OCI-LY1 (cell line): Measurements from ENCODE around the gene DCT.

ENCODE experiments used
- H2AFZ ChIP-seq: fragments of 200-600 bp; sonication (generic), shearing (Covaris generic); 2 replicates; pipeline ENCODE4 v1.6.0; 2014; ENCODE audit warnings: antibody characterized with exemption, mild to moderate bottlenecking, low read length
- H3F3A ChIP-seq: fragments of 200-600 bp; sonication (generic), shearing (Covaris generic); 2 replicates; pipeline ENCODE4 v1.6.0; 2014; ENCODE audit warnings: mild to moderate bottlenecking, antibody characterized with exemption, low read length, moderate library complexity; ENCODE audit not compliant: insufficient read depth
- H3K27ac ChIP-seq: fragments of 200-600 bp; sonication (generic); 2 replicates; pipeline ENCODE4 v1.5.1; 2014; ENCODE audit warnings: low read length, mixed run types, mild to moderate bottlenecking, low read depth; ENCODE audit not compliant: poor library complexity, severe bottlenecking
- H3K27me3 ChIP-seq: fragments of 200-600 bp; sonication (generic); 2 replicates; pipeline ENCODE4 v1.6.0; 2014; ENCODE audit warnings: antibody characterized with exemption, mild to moderate bottlenecking, low read length, moderate library complexity; ENCODE audit not compliant: insufficient read depth
- H3K36me3 ChIP-seq: fragments of 200-600 bp; sonication (generic); 2 replicates; pipeline ENCODE4 v1.6.1; 2014; ENCODE audit warnings: mild to moderate bottlenecking, antibody characterized with exemption, low read length, moderate library complexity, mixed read lengths; ENCODE audit not compliant: insufficient read depth
- H3K4me1 ChIP-seq: fragments of 200-600 bp; sonication (generic); 2 replicates; pipeline ENCODE4 v1.5.1; 2014; ENCODE audit warnings: mild to moderate bottlenecking, low read length, moderate library complexity; ENCODE audit not compliant: insufficient read depth, severe bottlenecking
- H3K4me2 ChIP-seq: fragments of 200-600 bp; sonication (generic), shearing (Covaris generic); 2 replicates; pipeline ENCODE4 v1.6.1; 2014; ENCODE audit warnings: low read length
- H3K4me3 ChIP-seq: fragments of 200-600 bp; sonication (generic); 2 replicates; pipeline ENCODE4 v1.5.1; 2014; ENCODE audit warnings: low read length, low read depth, mild to moderate bottlenecking, mixed read lengths; ENCODE audit not compliant: poor library complexity, severe bottlenecking
- H3K79me2 ChIP-seq: fragments of 200-600 bp; shearing (Covaris generic); 2 replicates; pipeline ENCODE4 v1.6.1; 2016; ENCODE audit warnings: mixed run types, low read length, mixed read lengths; ENCODE audit not compliant: insufficient read depth
- H3K9ac ChIP-seq: fragments of 200-600 bp; sonication (generic), shearing (Covaris generic); 2 replicates; pipeline ENCODE4 v1.6.1; 2014; ENCODE audit warnings: mild to moderate bottlenecking, low read length, mixed read lengths
- H3K9me2 ChIP-seq: fragments of 200-600 bp; sonication (generic), shearing (Covaris generic); 2 replicates; pipeline ENCODE4 v1.6.1; 2014; ENCODE audit warnings: low read depth, mild to moderate bottlenecking, low read length, mixed read lengths
- H3K9me3 ChIP-seq: fragments of 200-600 bp; shearing (Covaris generic); 2 replicates; pipeline ENCODE4 v1.6.1; 2014; ENCODE audit warnings: low read length, mixed read lengths
- H4K20me1 ChIP-seq: fragments of 200-600 bp; sonication (generic), shearing (Covaris generic); 2 replicates; pipeline ENCODE4 v1.6.0; 2016; ENCODE audit warnings: mild to moderate bottlenecking, low read length; ENCODE audit not compliant: insufficient read depth
- EZH2 ChIP-seq: fragments of 200-600 bp; sonication (generic), shearing (Covaris generic); IDR thresholded peaks from 2 replicates; pipeline ENCODE4 v1.8.0; 2017; ENCODE audit warnings: borderline replicate concordance, mixed run types, mild to moderate bottlenecking, antibody characterized with exemption, low read length, moderate library complexity, mixed read lengths
- TF ChIP-seq, protein P1 (sequence below): fragments of 200-600 bp; sonication (generic), shearing (Covaris generic); IDR thresholded peaks from 2 replicates; pipeline ENCODE4 v1.5.1; 2017; ENCODE audit warnings: mild to moderate bottlenecking, antibody characterized with exemption, low read length, moderate library complexity, mixed read lengths

Gene DCT

DNA sequence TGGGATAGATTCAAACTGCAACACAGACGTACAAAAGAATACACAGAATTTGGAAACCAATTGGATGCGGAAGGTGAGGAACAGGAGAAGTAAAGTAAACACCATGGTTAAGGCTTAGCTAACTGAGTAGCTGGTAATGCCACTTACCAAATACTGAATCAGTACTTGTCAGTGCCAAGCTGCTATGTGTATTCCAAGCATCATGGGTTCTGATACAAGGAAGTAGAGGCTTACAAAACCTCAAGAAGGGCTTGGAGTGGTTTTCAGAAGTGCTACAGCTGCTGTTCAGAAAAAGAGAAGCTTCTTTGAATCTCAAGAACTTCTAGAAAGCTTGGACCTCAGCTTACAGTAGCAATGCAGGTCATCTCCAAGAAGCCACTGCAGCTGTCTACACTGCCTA is 35.9 kb upstream of the DCT start:
- Histone ChIP-seq H3K9ac (no peak overlapping the region), H3F3A (no peaks in the 10 kb centered on the region), H3K4me3 (no peak overlapping the region), H3K79me2 (no peaks in the 10 kb centered on the region), H3K4me1 (no peaks in the 10 kb centered on the region), H3K36me3 (no peaks in the 10 kb centered on the region), H2AFZ (no peak overlapping the region), H3K9me3 (no peaks in the 10 kb centered on the region), H3K4me2 (no peak overlapping the region), H3K27me3 (no peaks in the 10 kb centered on the region), H3K27ac (no peak overlapping the region), H4K20me1 (no peaks in the 10 kb centered on the region), H3K9me2 (no peaks in the 10 kb centered on the region)
- TF ChIP-seq, protein P1, sequence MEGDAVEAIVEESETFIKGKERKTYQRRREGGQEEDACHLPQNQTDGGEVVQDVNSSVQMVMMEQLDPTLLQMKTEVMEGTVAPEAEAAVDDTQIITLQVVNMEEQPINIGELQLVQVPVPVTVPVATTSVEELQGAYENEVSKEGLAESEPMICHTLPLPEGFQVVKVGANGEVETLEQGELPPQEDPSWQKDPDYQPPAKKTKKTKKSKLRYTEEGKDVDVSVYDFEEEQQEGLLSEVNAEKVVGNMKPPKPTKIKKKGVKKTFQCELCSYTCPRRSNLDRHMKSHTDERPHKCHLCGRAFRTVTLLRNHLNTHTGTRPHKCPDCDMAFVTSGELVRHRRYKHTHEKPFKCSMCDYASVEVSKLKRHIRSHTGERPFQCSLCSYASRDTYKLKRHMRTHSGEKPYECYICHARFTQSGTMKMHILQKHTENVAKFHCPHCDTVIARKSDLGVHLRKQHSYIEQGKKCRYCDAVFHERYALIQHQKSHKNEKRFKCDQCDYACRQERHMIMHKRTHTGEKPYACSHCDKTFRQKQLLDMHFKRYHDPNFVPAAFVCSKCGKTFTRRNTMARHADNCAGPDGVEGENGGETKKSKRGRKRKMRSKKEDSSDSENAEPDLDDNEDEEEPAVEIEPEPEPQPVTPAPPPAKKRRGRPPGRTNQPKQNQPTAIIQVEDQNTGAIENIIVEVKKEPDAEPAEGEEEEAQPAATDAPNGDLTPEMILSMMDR: no peak
- TF ChIP-seq EZH2: no peak

DNA sequence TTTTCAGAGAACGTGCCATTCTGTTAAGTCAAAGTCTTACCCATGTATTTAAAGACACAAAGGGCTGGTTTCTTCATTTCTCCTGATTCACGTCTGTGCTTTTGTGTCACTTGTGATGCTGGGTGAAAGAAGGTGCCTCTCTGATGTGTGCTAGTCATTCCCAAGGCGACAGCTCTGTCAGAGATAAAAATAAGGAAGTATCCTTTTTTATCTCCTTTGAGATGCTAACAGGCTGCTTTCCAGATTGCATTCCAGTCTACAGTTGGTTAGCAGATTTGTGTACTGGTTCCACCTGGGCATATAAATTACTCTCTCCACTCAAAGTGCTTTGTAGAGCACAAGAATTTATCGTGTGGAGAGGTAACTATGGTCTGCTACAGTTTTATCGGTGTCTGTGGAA is 33.5 kb upstream of the DCT start:
- Histone ChIP-seq H3K4me1 (no peaks in the 10 kb centered on the region), H3K9me3 (no peaks in the 10 kb centered on the region), H3K4me2 (no peak overlapping the region), H3F3A (no peaks in the 10 kb centered on the region), H3K9ac (no peak overlapping the region), H3K79me2 (no peaks in the 10 kb centered on the region), H3K27ac (no peak overlapping the region), H3K36me3 (no peaks in the 10 kb centered on the region), H2AFZ (no peak overlapping the region), H3K9me2 (no peaks in the 10 kb centered on the region), H3K4me3 (no peak overlapping the region), H3K27me3 (no peaks in the 10 kb centered on the region), H4K20me1 (no peaks in the 10 kb centered on the region)
- TF ChIP-seq, protein P1: no peak
- TF ChIP-seq EZH2: no peak

DNA sequence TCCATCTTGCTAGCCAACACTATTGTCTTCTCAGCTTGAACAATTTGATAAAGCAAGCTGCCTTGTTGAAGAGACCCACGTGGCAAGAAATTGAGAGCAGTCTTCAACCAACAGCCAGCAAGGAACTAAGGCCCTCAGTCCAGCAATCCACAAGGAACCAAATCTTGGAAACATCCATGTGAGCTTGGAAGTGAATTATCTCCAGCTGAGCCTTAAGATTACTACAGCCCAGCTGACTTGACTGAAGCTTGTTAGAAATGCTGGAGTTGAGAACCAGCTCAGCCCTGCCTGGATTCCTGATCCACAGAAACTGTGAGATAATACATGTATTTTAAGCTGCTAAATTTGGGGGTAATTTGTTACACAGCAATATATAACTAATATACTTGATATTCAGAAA is 26.2 kb upstream of the DCT start:
- no peak overlapping the region for H2AFZ ChIP-seq
- no peaks in the 10 kb centered on the region for H3K27me3 ChIP-seq
- no peaks in the 10 kb centered on the region for H4K20me1 ChIP-seq
- no peak overlapping the region for H3K4me3 ChIP-seq
- H3K27ac ChIP-seq: no peak overlapping the region
- H3K9ac ChIP-seq: no peak overlapping the region
- TF ChIP-seq EZH2: no peak
- TF ChIP-seq, protein P1: no peak
- no peaks in the 10 kb centered on the region for H3K79me2 ChIP-seq
- no peaks in the 10 kb centered on the region for H3K9me3 ChIP-seq
- H3K36me3 ChIP-seq: no peaks in the 10 kb centered on the region
- no peaks in the 10 kb centered on the region for H3F3A ChIP-seq
- H3K4me1 ChIP-seq: no peaks in the 10 kb centered on the region
- no peaks in the 10 kb centered on the region for H3K9me2 ChIP-seq
- no peak overlapping the region for H3K4me2 ChIP-seq
